SU-DHL-6 (cell line): ENCODE results near the gene REC114.

Source experiments
- EZH2phosphoT487 ChIP-seq: fragments of 200-600 bp; sonication (generic), shearing (Covaris generic); conservative IDR thresholded peaks from 2 replicates; pipeline ENCODE4 v1.6.1; 2018; ENCODE audit warnings: mild to moderate bottlenecking, antibody characterized with exemption, low read length, moderate library complexity, mixed read lengths
- TF ChIP-seq, protein P1 (sequence below): fragments of 200-600 bp; sonication (generic); IDR thresholded peaks from one replicate; pipeline ENCODE4 v1.5.1; 2017; ENCODE audit warnings: antibody characterized with exemption, mild to moderate bottlenecking, low read length, moderate library complexity; ENCODE audit not compliant: insufficient read depth, poor library complexity, severe bottlenecking

DNA sequence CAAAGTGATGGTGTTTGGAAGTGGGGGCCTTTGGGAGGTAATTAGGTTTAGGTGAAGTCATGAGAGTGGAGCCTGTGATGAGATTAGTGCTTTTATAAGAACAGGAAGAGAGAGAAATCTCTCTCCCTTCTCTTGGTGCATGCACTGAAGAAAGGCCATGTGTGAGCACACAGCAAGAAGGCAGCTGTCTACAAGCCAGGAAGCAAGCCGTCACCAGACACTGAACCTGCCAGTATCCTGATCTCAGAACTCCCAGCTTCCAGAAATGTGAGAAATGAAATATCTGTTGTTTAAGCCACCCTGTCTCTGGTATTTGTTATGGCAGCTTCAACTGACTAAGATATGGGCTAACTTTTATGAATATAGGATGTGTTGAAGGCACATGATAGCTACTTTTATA, 72.6 kb downstream of the REC114 start:
- TF ChIP-seq, protein P1, sequence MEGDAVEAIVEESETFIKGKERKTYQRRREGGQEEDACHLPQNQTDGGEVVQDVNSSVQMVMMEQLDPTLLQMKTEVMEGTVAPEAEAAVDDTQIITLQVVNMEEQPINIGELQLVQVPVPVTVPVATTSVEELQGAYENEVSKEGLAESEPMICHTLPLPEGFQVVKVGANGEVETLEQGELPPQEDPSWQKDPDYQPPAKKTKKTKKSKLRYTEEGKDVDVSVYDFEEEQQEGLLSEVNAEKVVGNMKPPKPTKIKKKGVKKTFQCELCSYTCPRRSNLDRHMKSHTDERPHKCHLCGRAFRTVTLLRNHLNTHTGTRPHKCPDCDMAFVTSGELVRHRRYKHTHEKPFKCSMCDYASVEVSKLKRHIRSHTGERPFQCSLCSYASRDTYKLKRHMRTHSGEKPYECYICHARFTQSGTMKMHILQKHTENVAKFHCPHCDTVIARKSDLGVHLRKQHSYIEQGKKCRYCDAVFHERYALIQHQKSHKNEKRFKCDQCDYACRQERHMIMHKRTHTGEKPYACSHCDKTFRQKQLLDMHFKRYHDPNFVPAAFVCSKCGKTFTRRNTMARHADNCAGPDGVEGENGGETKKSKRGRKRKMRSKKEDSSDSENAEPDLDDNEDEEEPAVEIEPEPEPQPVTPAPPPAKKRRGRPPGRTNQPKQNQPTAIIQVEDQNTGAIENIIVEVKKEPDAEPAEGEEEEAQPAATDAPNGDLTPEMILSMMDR, result no peak
- no peak for TF ChIP-seq EZH2phosphoT487
